HepG2 (cell line): ENCODE results near the gene CCDC136. TPM values are rescaled to one million over a fixed set of nuclear protein-coding genes. Genes with fewer than 3 reads are reported as not detected.

Experiments
- ATAC-seq: fragments of 200-7000 bp; cut with Tn5 transposase; 3 replicates; pipeline ENCODE4 v1.9.1; 2020; ENCODE audit warnings: mild to moderate bottlenecking, moderate library complexity
- BruUV-seq: library from RNA; stranded (reverse); fragments of 400-500 nt; replicated peaks from 2 replicates; lab custom pipeline; 2021; lab: Mats Ljungman, UMichigan
- CTCF ChIA-PET: fragments of 300-600 bp; formaldehyde crosslinking; extraction: SDS; loops from one replicate; lab custom pipeline; 2021; ENCODE audit warnings: low total read pairs, inconsistent platforms, low intra/inter-chr PET ratio; lab: Yijun Ruan, JAX
- POLR2A ChIA-PET: fragments of 350-600 bp; sonication (Branson Sonifier 250); formaldehyde crosslinking; loops from one replicate; lab custom pipeline; 2020; ENCODE audit warnings: antibody characterized with exemption, inconsistent platforms; lab: Yijun Ruan, JAX
- DNase-seq: peaks from one replicate; pipeline ENCODE4 v3.0.0-alpha.2; 2015; ENCODE audit warnings: low spot score
- FAIRE-seq: peaks from 3 replicates; lab custom pipeline; 2011; peaks lifted over from hg19 to GRCh38; lab: Jason Lieb, UNC
- H2AFZ ChIP-seq: one replicate; pipeline ENCODE4 v1.6.1; 2011; ENCODE audit warnings: low read length, inconsistent platforms
- H3K27ac ChIP-seq: fragments of 300-600 bp; 3 replicates; pipeline ENCODE4 v1.8.0; 2011; ENCODE audit warnings: mixed run types, mild to moderate bottlenecking, mixed read lengths, low read length, inconsistent platforms; ENCODE audit not compliant: insufficient read depth; ENCODE audit errors: extremely low read length
- H3K27me3 ChIP-seq, 2 experiments: fragments of 200-600 bp in 1 of 2; 2 replicates in 1 of 2; 3 replicates in 1 of 2; pipeline versions ENCODE4 v1.6.0 to v1.8.0; 2011; ENCODE audit warnings: low read length in 2 of 2, mild to moderate bottlenecking in 2 of 2, moderate library complexity in 2 of 2, inconsistent platforms in 1 of 2; ENCODE audit not compliant: insufficient read depth in 2 of 2, control insufficient read depth in 1 of 2
- H3K36me3 ChIP-seq, 2 experiments: fragments of 200-600 bp in 1 of 2; replicated peaks in 1 of 2; 2 replicates in 1 of 2; 3 replicates in 1 of 2; pipeline versions ENCODE4 v1.5.1 to v1.8.0; 2011; ENCODE audit warnings: low read length in 2 of 2, inconsistent platforms in 1 of 2; ENCODE audit not compliant: insufficient read depth in 2 of 2, control insufficient read depth in 1 of 2
- H3K4me1 ChIP-seq: 2 replicates; pipeline ENCODE4 v1.5.1; 2012; ENCODE audit warnings: low read length, inconsistent platforms; ENCODE audit not compliant: insufficient read depth
- H3K4me2 ChIP-seq: 2 replicates; pipeline ENCODE4 v1.6.0; 2011; ENCODE audit warnings: low read depth, low read length, inconsistent platforms
- H3K4me3 ChIP-seq, 3 experiments: fragments of 200-600 bp in 1 of 3; sonication (generic), shearing (Covaris generic) in 1 of 3; replicated peaks in 1 of 3; 2 replicates each; pipeline ENCODE4 v1.5.1; 2011 to 2016; ENCODE audit warnings: low read length in 3 of 3, inconsistent platforms in 2 of 3, low read depth in 2 of 3, mild to moderate bottlenecking in 2 of 3, control low read depth in 1 of 3, mixed read lengths in 1 of 3; ENCODE audit not compliant: insufficient read depth in 1 of 3
- H3K79me2 ChIP-seq: one replicate; pipeline ENCODE4 v1.6.1; 2011; ENCODE audit warnings: low read length, inconsistent platforms; ENCODE audit not compliant: insufficient read depth
- H3K9ac ChIP-seq: 2 replicates; pipeline ENCODE4 v1.6.0; 2011; ENCODE audit warnings: mild to moderate bottlenecking, low read depth, low read length, inconsistent platforms; ENCODE audit not compliant: insufficient read depth
- H3K9me3 ChIP-seq: 2 replicates; pipeline ENCODE4 v1.5.1; 2012; ENCODE audit warnings: mild to moderate bottlenecking, low read length
- H4K20me1 ChIP-seq: 2 replicates; pipeline ENCODE4 v1.6.0; 2011; ENCODE audit warnings: inconsistent platforms, mild to moderate bottlenecking, low read length, moderate library complexity; ENCODE audit not compliant: insufficient read depth
- ATRX ChIP-seq: sonication (generic); formaldehyde crosslinking; IDR thresholded peaks from 2 replicates; pipeline ENCODE4 v1.4.0; 2020; ENCODE audit warnings: missing genetic modification reagents, borderline replicate concordance
- CAMTA2 ChIP-seq: sonication (generic); formaldehyde crosslinking; IDR thresholded peaks from 2 replicates; pipeline ENCODE4 v1.4.0; 2020; ENCODE audit warnings: mild to moderate bottlenecking, missing genetic modification reagents, borderline replicate concordance
- CCDC6 ChIP-seq: sonication (generic); formaldehyde crosslinking; IDR thresholded peaks from 2 replicates; pipeline ENCODE4 v1.8.1; 2022; ENCODE audit warnings: mild to moderate bottlenecking, missing genetic modification reagents, moderate library complexity
- FOXA1 ChIP-seq, 2 experiments: fragments of 450-650 bp in 1 of 2; sonication (generic) in 1 of 2; formaldehyde crosslinking in 1 of 2; IDR thresholded peaks; 2 replicates each; pipeline versions ENCODE4 v1.4.0 to v1.6.1; 2016 to 2020; ENCODE audit warnings: missing genetic modification reagents in 1 of 2
- HOXA9 ChIP-seq: sonication (generic); formaldehyde crosslinking; IDR thresholded peaks from 2 replicates; pipeline ENCODE4 v1.8.1; 2022; ENCODE audit warnings: missing genetic modification reagents, mild to moderate bottlenecking, moderate library complexity, borderline replicate concordance
- LCORL ChIP-seq, 2 experiments: fragments of 450-650 bp in 1 of 2; sonication (generic) in 1 of 2; formaldehyde crosslinking in 1 of 2; IDR thresholded peaks; 2 replicates each; pipeline versions ENCODE4 v1.5.0 to v1.6.1; 2017 to 2020; ENCODE audit warnings: antibody characterized with exemption in 1 of 2, missing genetic modification reagents in 1 of 2
- NFKB2 ChIP-seq: sonication (generic); formaldehyde crosslinking; IDR thresholded peaks from 2 replicates; pipeline ENCODE4 v1.4.0; 2020; ENCODE audit warnings: missing genetic modification reagents, borderline replicate concordance
- PHF20 ChIP-seq: sonication (generic); formaldehyde crosslinking; IDR thresholded peaks from 2 replicates; pipeline ENCODE4 v1.5.0; 2020; ENCODE audit warnings: mild to moderate bottlenecking, missing genetic modification reagents
- POLR2G ChIP-seq: fragments of 200-400 bp; formaldehyde crosslinking; IDR thresholded peaks from 2 replicates; pipeline ENCODE4 v1.6.1; 2018; ENCODE audit warnings: mild to moderate bottlenecking, low read depth, low read length, moderate library complexity
- ZBED4 ChIP-seq: sonication (generic); formaldehyde crosslinking; IDR thresholded peaks from 2 replicates; pipeline ENCODE4 v1.4.0; 2020; ENCODE audit warnings: missing genetic modification reagents, borderline replicate concordance
- ZBTB8A ChIP-seq: sonication (generic); formaldehyde crosslinking; IDR thresholded peaks from 2 replicates; pipeline ENCODE4 v1.4.0; 2020; ENCODE audit warnings: mild to moderate bottlenecking, low read depth, missing genetic modification reagents, borderline replicate concordance
- ZC3H13 ChIP-seq: sonication (generic); formaldehyde crosslinking; IDR thresholded peaks from 2 replicates; pipeline ENCODE4 v1.8.1; 2023; ENCODE audit warnings: mild to moderate bottlenecking, missing genetic modification reagents, moderate library complexity
- ZGPAT ChIP-seq: IDR thresholded peaks from 2 replicates; pipeline ENCODE4 v1.6.1; 2016; ENCODE audit warnings: mild to moderate bottlenecking
- ZMYM4 ChIP-seq: sonication (generic); formaldehyde crosslinking; IDR thresholded peaks from 2 replicates; pipeline ENCODE4 v1.8.1; 2023; ENCODE audit warnings: mild to moderate bottlenecking, missing genetic modification reagents
- ZNF317 ChIP-seq: sonication (generic); formaldehyde crosslinking; IDR thresholded peaks from 2 replicates; pipeline ENCODE4 v1.5.0; 2020; ENCODE audit warnings: mild to moderate bottlenecking, missing genetic modification reagents
- ZNF44 ChIP-seq: sonication (generic); formaldehyde crosslinking; IDR thresholded peaks from 2 replicates; pipeline ENCODE4 v1.5.1; 2020; ENCODE audit warnings: mild to moderate bottlenecking, missing genetic modification reagents
- ZNF496 ChIP-seq: sonication (generic); formaldehyde crosslinking; IDR thresholded peaks from 2 replicates; pipeline ENCODE4 v1.8.1; 2023; ENCODE audit warnings: mild to moderate bottlenecking, moderate library complexity, missing genetic modification reagents; ENCODE audit not compliant: insufficient replicate concordance
- ZNF660 ChIP-seq: sonication (generic); formaldehyde crosslinking; IDR thresholded peaks from 2 replicates; pipeline ENCODE4 v1.5.1; 2020; ENCODE audit warnings: mild to moderate bottlenecking, low read depth, missing genetic modification reagents, borderline replicate concordance
- WGBS: methylation state at CpG from one replicate; pipeline ENCODE4 v1.1.6; 2017; ENCODE audit warnings: low lambda C conversion rate; 5-methylcytosine and 5-hydroxymethylcytosine counted together
- in situ Hi-C: cut with HindIII; loops from 2 replicates; pipeline ENCODE4 v1.10.0; 2017; ENCODE audit warnings: low pct_unique_long_range_greater_than_20kb; ENCODE audit not compliant: extremely low pct_ligation_motif_present
- intact Hi-C: fragments of 100-400 bp; cut with micrococcal nuclease; formaldehyde crosslinking; loops from one replicate; pipeline ENCODE4 v1.10.0; 2022; ENCODE audit not compliant: unreplicated experiment
- polyA plus RNA-seq, 8 experiments: library from polyadenylated mRNA; depleted of rRNA in 3 of 8; stranded (reverse) in 7 of 8; unstranded in 1 of 8; fragments of >200 nt; fragmentation: Illumina TruSeq in 4 of 8; extraction: Trizol in 4 of 8; gene quantifications; 2 replicates each; pipeline versions ENCODE4 v1.2.1 to v1.2.3, GENCODE V29; 2011 to 2016; ENCODE audit warnings: low read depth in 4 of 8, missing spikeins in 1 of 8, mixed read lengths in 1 of 8; ENCODE audit not compliant: insufficient read depth in 1 of 8
- total RNA-seq, 5 experiments: library from RNA; depleted of rRNA; stranded (reverse); fragments of >200 nt; fragmentation: Illumina TruSeq; extraction: Trizol; gene quantifications; 2 replicates each; pipeline ENCODE4 v1.2.3, GENCODE V29; 2016; ENCODE audit warnings: low read depth in 1 of 5

Gene CCDC136
- total and polyA plus RNA-seq, 2 of the 13 experiments (the other 11 are each of a cell fraction or from before 2014, with no cell fraction given), result 0.04 to 0.38 TPM

GRCh38 chr7:128849804-128850490 is 58.2 kb downstream of the CCDC136 start:
- Histone ChIP-seq H3K4me2 (no peak overlapping the region), H3K36me3 (no peaks in the 10 kb centered on the region), H4K20me1 (no peaks in the 10 kb centered on the region), H3K27me3 (peaks cover 13 to 47% of the 10 kb centered on the region in 2 experiments; a peak in 4 of 5 replicates), H3K27ac (no peak overlapping the region), H3K9me3 (no peaks in the 10 kb centered on the region), H2AFZ (no peak overlapping the region), H3K4me3 (no peak overlapping the region), H3K9ac (no peak overlapping the region), H3K4me1 (0 out of 2 replicates have a peak, but pooled peaks cover under 1% of the 10 kb centered on the region), H3K79me2 (no peaks in the 10 kb centered on the region)
- 48% methylated on average over 17 of the region's 18 CpGs for WGBS
- in situ Hi-C loops (no loop called here), intact Hi-C loops (no loop called here)
- TF ChIP-seq ZBED4 (CRISPR knock-in tag) (no peak), FOXA1 (IDR thresholded peaks at IDR 0.05) (no peak), FOXA1 (CRISPR knock-in tag; IDR thresholded peaks at IDR 0.05) (no peak), CAMTA2 (CRISPR knock-in tag) (no peak), ZNF317 (CRISPR knock-in tag) (no peak), NFKB2 (no peak), LCORL (IDR thresholded peaks at IDR 0.05) (no peak), LCORL (CRISPR knock-in tag; IDR thresholded peaks at IDR 0.05) (no peak), ZGPAT (CRISPR knock-in tag) (no peak), PHF20 (CRISPR knock-in tag) (no peak), ZNF660 (CRISPR knock-in tag) (no peak), CCDC6 (CRISPR knock-in tag) (no peak), ZMYM4 (CRISPR knock-in tag) (no peak), ZNF496 (CRISPR knock-in tag) (no peak), ATRX (CRISPR knock-in tag) (no peak), HOXA9 (CRISPR knock-in tag) (no peak), ZNF44 (CRISPR knock-in tag) (no peak), ZC3H13 (CRISPR knock-in tag) (no peak), POLR2G (no peak), ZBTB8A (CRISPR knock-in tag) (no peak)
- ChIA-PET POLR2A (no interaction called here), CTCF (no interaction called here)
- BruUV-seq, result no TSS peak
- DNase-seq (no peak), ATAC-seq (peak; percentile 17; the same call in 2 of the 3 replicates), FAIRE-seq (no peak)
